ENCODE data around the gene ITPRID2. TPM values are rescaled to one million over a fixed set of nuclear protein-coding genes. Genes with fewer than 3 reads are reported as not detected.
A peak's percentile ranks its signal among the peaks of the same experiment; 100 is the strongest.

The ITPRID2 gene
- total RNA-seq, 2 donors from 2014 or later: 224 to 274 TPM

DNA sequence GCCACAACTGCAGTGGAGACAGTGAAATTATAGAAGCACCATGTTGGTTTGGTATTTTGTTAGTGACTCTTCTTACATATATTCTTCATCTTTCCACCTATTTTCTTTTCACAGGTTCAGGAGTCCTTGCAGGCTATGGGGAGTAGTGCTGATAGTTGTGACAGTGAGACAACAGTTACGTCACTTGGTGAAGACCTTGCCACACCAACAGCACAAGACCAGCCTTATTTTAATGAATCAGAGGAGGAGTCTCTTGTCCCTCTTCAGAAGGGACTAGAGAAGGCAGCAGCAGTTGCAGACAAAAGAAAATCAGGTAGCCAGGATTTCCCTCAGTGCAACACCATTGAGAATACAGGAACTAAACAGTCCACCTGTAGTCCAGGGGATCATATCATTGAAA is 23.6 kb downstream of the ITPRID2 start:
- intact Hi-C loops (cut with DNase I): no loop called here
- DNase-seq (no peak), ATAC-seq (peak; percentile 50)
- Histone ChIP-seq H3K4me3 (no peak overlapping the region), H3K9me3 (no peaks in the 10 kb centered on the region), H3K4me1 (peaks cover 72% of the 10 kb centered on the region), H3K27ac (peak overlapping the region in 2 of 4 donors; percentile 20 to 100), H3K27me3 (no peaks in the 10 kb centered on the region), H3K36me3 (replicated peaks in 1 of 2; ENCODE audit: insufficient read depth in 1 of 2, low read depth in 2 of 2) (peaks cover 5 to 34% of the 10 kb centered on the region in 2 donors)
- TF ChIP-seq POLR2A (IDR thresholded peaks at IDR 0.05): no peak
- TF ChIP-seq, protein P1, sequence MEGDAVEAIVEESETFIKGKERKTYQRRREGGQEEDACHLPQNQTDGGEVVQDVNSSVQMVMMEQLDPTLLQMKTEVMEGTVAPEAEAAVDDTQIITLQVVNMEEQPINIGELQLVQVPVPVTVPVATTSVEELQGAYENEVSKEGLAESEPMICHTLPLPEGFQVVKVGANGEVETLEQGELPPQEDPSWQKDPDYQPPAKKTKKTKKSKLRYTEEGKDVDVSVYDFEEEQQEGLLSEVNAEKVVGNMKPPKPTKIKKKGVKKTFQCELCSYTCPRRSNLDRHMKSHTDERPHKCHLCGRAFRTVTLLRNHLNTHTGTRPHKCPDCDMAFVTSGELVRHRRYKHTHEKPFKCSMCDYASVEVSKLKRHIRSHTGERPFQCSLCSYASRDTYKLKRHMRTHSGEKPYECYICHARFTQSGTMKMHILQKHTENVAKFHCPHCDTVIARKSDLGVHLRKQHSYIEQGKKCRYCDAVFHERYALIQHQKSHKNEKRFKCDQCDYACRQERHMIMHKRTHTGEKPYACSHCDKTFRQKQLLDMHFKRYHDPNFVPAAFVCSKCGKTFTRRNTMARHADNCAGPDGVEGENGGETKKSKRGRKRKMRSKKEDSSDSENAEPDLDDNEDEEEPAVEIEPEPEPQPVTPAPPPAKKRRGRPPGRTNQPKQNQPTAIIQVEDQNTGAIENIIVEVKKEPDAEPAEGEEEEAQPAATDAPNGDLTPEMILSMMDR (IDR thresholded peaks at IDR 0.05): no peak
- WGBS, 2 donors: 20 to 47% methylated on average over 1 of the region's 1 CpG

DNA sequence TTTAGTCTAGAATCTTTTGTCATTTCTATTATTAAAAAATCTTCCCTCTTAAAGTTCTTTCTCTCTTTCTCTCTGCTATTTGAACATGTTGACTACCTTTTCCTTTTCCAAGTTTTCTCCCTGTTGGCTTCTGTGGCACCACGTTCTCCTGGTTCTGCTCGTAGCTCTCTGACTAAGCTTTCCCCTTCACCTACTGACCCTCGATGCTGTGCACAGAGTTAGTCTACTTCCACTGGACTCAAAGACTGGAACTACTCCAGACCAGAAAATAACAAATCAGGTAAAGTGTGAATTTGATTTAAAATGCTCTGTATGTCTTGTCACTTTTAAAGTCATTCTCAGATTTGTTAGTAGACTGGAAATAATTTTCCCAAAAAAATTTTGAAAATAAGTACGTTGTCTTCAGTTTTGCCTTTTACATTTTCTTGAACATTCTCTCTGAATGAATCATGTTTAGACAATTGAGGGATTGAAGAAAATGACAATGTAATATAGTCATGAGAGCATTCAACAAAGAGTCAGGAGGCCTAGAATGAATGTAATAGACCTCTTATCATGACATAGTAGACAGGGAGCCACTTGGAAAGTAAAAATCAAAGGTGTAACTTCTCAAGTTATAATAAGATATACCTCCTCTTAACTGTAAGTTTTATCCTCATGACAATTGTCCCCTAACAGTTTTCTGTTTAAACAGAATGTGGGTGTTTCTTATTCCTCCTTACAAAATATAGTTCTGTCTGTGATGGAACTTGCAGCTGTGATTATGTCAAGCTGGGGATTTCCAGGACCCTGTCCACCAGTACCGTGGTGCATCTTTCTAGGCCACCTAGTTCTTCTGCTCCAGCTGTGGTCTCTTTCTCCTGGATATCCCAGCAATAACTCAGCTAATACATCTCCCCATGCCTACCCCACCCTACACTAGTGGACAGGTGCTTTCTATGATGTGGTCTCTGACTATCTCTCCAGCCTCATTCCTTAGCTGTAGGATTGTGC is 25.5 kb downstream of the ITPRID2 start:
- no peaks in the 10 kb centered on the region for H3K9me3 ChIP-seq
- 39 to 47% methylated on average over 5 of the region's 5 CpGs for WGBS, 2 donors
- intact Hi-C loops (cut with DNase I): no loop called here
- no peaks in the 10 kb centered on the region for H3K27me3 ChIP-seq
- H3K4me1 ChIP-seq: peaks cover 67% of the 10 kb centered on the region
- H3K27ac ChIP-seq: peak overlapping the region in 3 of 4 donors; percentile 9 to 33 (median 24)
- TF ChIP-seq, protein P1 (IDR thresholded peaks at IDR 0.05): no peak
- no peak for TF ChIP-seq POLR2A (IDR thresholded peaks at IDR 0.05)
- no peak overlapping the region for H3K4me3 ChIP-seq
- ATAC-seq: no peak
- peaks cover 11 to 38% of the 10 kb centered on the region in 2 donors for H3K36me3 ChIP-seq (replicated peaks in 1 of 2; ENCODE audit: insufficient read depth in 1 of 2, low read depth in 2 of 2)
- DNase-seq: no peak

DNA sequence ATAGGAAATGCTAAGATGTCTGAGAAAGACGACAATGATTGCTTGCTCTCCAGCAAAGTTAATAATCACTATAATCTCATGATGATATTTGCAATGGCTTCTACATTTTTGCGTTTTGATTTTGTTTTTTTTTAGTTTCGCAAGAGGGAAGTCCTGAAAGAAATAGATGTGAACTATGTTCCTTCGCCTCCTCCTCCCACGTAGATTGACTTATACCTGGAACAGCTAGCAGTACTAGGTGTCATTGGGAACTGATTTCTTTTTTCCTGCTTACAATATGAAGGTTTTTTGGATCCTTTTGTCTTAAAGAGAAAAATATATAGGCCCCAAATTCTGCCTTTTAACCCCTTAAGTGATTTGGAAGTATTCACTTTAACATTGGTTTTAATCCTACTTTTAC is 26.7 kb downstream of the ITPRID2 start:
- ATAC-seq (no peak), DNase-seq (no peak)
- Histone ChIP-seq H3K27ac (peak overlapping the region in 1 of 4 donors; percentile 24), H3K4me3 (no peak overlapping the region), H3K36me3 (replicated peaks in 1 of 2; ENCODE audit: insufficient read depth in 1 of 2, low read depth in 2 of 2) (peaks cover 11 to 44% of the 10 kb centered on the region in 2 donors), H3K27me3 (no peaks in the 10 kb centered on the region), H3K9me3 (no peaks in the 10 kb centered on the region), H3K4me1 (peaks cover 72% of the 10 kb centered on the region)
- no peak for TF ChIP-seq POLR2A (IDR thresholded peaks at IDR 0.05)
- TF ChIP-seq, protein P1 (IDR thresholded peaks at IDR 0.05): no peak
- 45 to 60% methylated on average over 5 of the region's 5 CpGs for WGBS, 2 donors
- intact Hi-C loops (cut with DNase I): no loop called here

DNA sequence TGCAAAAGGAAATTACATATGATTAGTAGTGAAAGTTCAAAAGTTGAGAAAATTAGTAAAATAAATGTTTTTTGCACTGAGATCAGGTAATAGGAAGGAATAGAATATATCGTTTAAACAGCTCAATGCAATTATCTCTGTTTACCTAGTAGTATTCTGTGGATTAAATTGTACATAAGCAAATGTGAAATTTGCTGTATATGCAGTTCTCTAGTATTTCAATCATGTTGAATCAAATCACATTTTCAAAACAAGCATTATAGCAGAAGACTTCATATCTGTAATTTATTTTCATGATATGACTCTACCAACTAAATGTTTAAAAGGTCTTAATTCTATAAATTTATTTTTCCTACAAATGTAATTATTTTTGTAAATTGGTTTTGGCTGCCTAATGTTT is 31.6 kb downstream of the ITPRID2 start:
- 23 to 52% methylated on average over 1 of the region's 1 CpG for WGBS, 2 donors
- DNase-seq: no peak
- Histone ChIP-seq H3K4me3 (no peak overlapping the region), H3K27ac (peak overlapping the region in 1 of 4 donors; percentile 29), H3K9me3 (no peaks in the 10 kb centered on the region), H3K36me3 (replicated peaks in 1 of 2; ENCODE audit: insufficient read depth in 1 of 2, low read depth in 2 of 2) (peaks cover 8 to 31% of the 10 kb centered on the region in 2 donors), H3K4me1 (peaks cover 40% of the 10 kb centered on the region), H3K27me3 (no peaks in the 10 kb centered on the region)
- TF ChIP-seq, protein P1 (IDR thresholded peaks at IDR 0.05): no peak
- no peak for TF ChIP-seq POLR2A (IDR thresholded peaks at IDR 0.05)
- intact Hi-C loops (cut with DNase I): no loop called here
- ATAC-seq: no peak

All from body of pancreas (tissue), 4 donors.